HepG2 (cell line): ENCODE measurements around the gene CHD9. TPM values are rescaled to one million over a fixed set of nuclear protein-coding genes. Genes with fewer than 3 reads are reported as not detected.
A peak's percentile ranks its signal among the peaks of the same experiment; 100 is the strongest.

Experiments
- ATAC-seq: fragments of 200-7000 bp; cut with Tn5 transposase; 3 replicates; pipeline ENCODE4 v1.9.1; 2020; ENCODE audit warnings: mild to moderate bottlenecking, moderate library complexity
- BruUV-seq: library from RNA; stranded (reverse); fragments of 400-500 nt; replicated peaks from 2 replicates; lab custom pipeline; 2021; lab: Mats Ljungman, UMichigan
- CTCF ChIA-PET: fragments of 300-600 bp; formaldehyde crosslinking; extraction: SDS; loops from one replicate; lab custom pipeline; 2021; ENCODE audit warnings: low total read pairs, inconsistent platforms, low intra/inter-chr PET ratio; lab: Yijun Ruan, JAX
- POLR2A ChIA-PET: fragments of 350-600 bp; sonication (Branson Sonifier 250); formaldehyde crosslinking; loops from one replicate; lab custom pipeline; 2020; ENCODE audit warnings: antibody characterized with exemption, inconsistent platforms; lab: Yijun Ruan, JAX
- DNase-seq: peaks from one replicate; pipeline ENCODE4 v3.0.0-alpha.2; 2015; ENCODE audit warnings: low spot score
- FAIRE-seq: peaks from 3 replicates; lab custom pipeline; 2011; peaks lifted over from hg19 to GRCh38; lab: Jason Lieb, UNC
- H2AFZ ChIP-seq: one replicate; pipeline ENCODE4 v1.6.1; 2011; ENCODE audit warnings: low read length, inconsistent platforms
- H3K27ac ChIP-seq: fragments of 300-600 bp; 3 replicates; pipeline ENCODE4 v1.8.0; 2011; ENCODE audit warnings: mixed run types, mild to moderate bottlenecking, mixed read lengths, low read length, inconsistent platforms; ENCODE audit not compliant: insufficient read depth; ENCODE audit errors: extremely low read length
- H3K27me3 ChIP-seq, 2 experiments: fragments of 200-600 bp in 1 of 2; 2 replicates in 1 of 2; 3 replicates in 1 of 2; pipeline versions ENCODE4 v1.6.0 to v1.8.0; 2011; ENCODE audit warnings: low read length in 2 of 2, mild to moderate bottlenecking in 2 of 2, moderate library complexity in 2 of 2, inconsistent platforms in 1 of 2; ENCODE audit not compliant: insufficient read depth in 2 of 2, control insufficient read depth in 1 of 2
- H3K36me3 ChIP-seq, 2 experiments: fragments of 200-600 bp in 1 of 2; replicated peaks in 1 of 2; 2 replicates in 1 of 2; 3 replicates in 1 of 2; pipeline versions ENCODE4 v1.5.1 to v1.8.0; 2011; ENCODE audit warnings: low read length in 2 of 2, inconsistent platforms in 1 of 2; ENCODE audit not compliant: insufficient read depth in 2 of 2, control insufficient read depth in 1 of 2
- H3K4me1 ChIP-seq: 2 replicates; pipeline ENCODE4 v1.5.1; 2012; ENCODE audit warnings: low read length, inconsistent platforms; ENCODE audit not compliant: insufficient read depth
- H3K4me2 ChIP-seq: 2 replicates; pipeline ENCODE4 v1.6.0; 2011; ENCODE audit warnings: low read depth, low read length, inconsistent platforms
- H3K4me3 ChIP-seq, 3 experiments: fragments of 200-600 bp in 1 of 3; sonication (generic), shearing (Covaris generic) in 1 of 3; replicated peaks in 1 of 3; 2 replicates each; pipeline ENCODE4 v1.5.1; 2011 to 2016; ENCODE audit warnings: low read length in 3 of 3, inconsistent platforms in 2 of 3, low read depth in 2 of 3, mild to moderate bottlenecking in 2 of 3, control low read depth in 1 of 3, mixed read lengths in 1 of 3; ENCODE audit not compliant: insufficient read depth in 1 of 3
- H3K79me2 ChIP-seq: one replicate; pipeline ENCODE4 v1.6.1; 2011; ENCODE audit warnings: low read length, inconsistent platforms; ENCODE audit not compliant: insufficient read depth
- H3K9ac ChIP-seq: 2 replicates; pipeline ENCODE4 v1.6.0; 2011; ENCODE audit warnings: mild to moderate bottlenecking, low read depth, low read length, inconsistent platforms; ENCODE audit not compliant: insufficient read depth
- H3K9me3 ChIP-seq: 2 replicates; pipeline ENCODE4 v1.5.1; 2012; ENCODE audit warnings: mild to moderate bottlenecking, low read length
- H4K20me1 ChIP-seq: 2 replicates; pipeline ENCODE4 v1.6.0; 2011; ENCODE audit warnings: inconsistent platforms, mild to moderate bottlenecking, low read length, moderate library complexity; ENCODE audit not compliant: insufficient read depth
- ATF7 ChIP-seq, 2 experiments: fragments of 450-650 bp in 1 of 2; sonication (generic) in 1 of 2; formaldehyde crosslinking in 1 of 2; IDR thresholded peaks; 2 replicates each; pipeline versions ENCODE4 v1.4.0 to v1.6.1; 2016 to 2020; ENCODE audit warnings: antibody characterized with exemption in 1 of 2, mild to moderate bottlenecking in 1 of 2, missing genetic modification reagents in 1 of 2
- CREM ChIP-seq, 2 experiments: sonication (generic) in 1 of 2; formaldehyde crosslinking in 1 of 2; IDR thresholded peaks; 2 replicates each; pipeline versions ENCODE4 v1.4.0 to v1.6.1; 2016 to 2020; ENCODE audit warnings: antibody characterized with exemption in 1 of 2, mild to moderate bottlenecking in 1 of 2, missing genetic modification reagents in 1 of 2
- ELF1 ChIP-seq: sonication (generic); formaldehyde crosslinking; IDR thresholded peaks from 2 replicates; pipeline ENCODE4 v1.4.0; 2020; ENCODE audit warnings: missing genetic modification reagents
- FOXO4 ChIP-seq: sonication (generic); formaldehyde crosslinking; conservative IDR thresholded peaks from 2 replicates; pipeline ENCODE4 v1.8.1; 2023; ENCODE audit warnings: missing genetic modification reagents
- KLF16 ChIP-seq, 2 experiments: sonication (generic) in 1 of 2; formaldehyde crosslinking in 1 of 2; IDR thresholded peaks; 2 replicates each; pipeline versions ENCODE4 v1.6.1 to v1.8.0; 2016 to 2023; ENCODE audit warnings: missing genetic modification reagents in 2 of 2, missing compliant biosample characterization in 1 of 2
- MIER3 ChIP-seq: IDR thresholded peaks from 2 replicates; pipeline ENCODE4 v1.6.1; 2016; ENCODE audit warnings: missing compliant biosample characterization, borderline replicate concordance
- MYPOP ChIP-seq: sonication (generic); formaldehyde crosslinking; IDR thresholded peaks from 2 replicates; pipeline ENCODE4 v1.8.1; 2023; ENCODE audit warnings: mild to moderate bottlenecking, moderate library complexity, missing genetic modification reagents
- RERE ChIP-seq: IDR thresholded peaks from 2 replicates; pipeline ENCODE4 v1.6.1; 2016; ENCODE audit warnings: low read depth, missing genetic modification reagents, missing compliant biosample characterization
- STAG1 ChIP-seq: sonication (generic); formaldehyde crosslinking; IDR thresholded peaks from 2 replicates; pipeline ENCODE4 v1.4.0; 2020; ENCODE audit warnings: missing genetic modification reagents
- TGIF2 ChIP-seq: IDR thresholded peaks from 2 replicates; pipeline ENCODE4 v1.6.1; 2016; ENCODE audit warnings: control low read depth, missing compliant biosample characterization
- ZNF781 ChIP-seq: sonication (generic); formaldehyde crosslinking; IDR thresholded peaks from 2 replicates; pipeline ENCODE4 v1.5.1; 2020; ENCODE audit warnings: borderline replicate concordance, mild to moderate bottlenecking, missing genetic modification reagents; ENCODE audit errors: not compliant biosample characterization
- ZSCAN25 ChIP-seq: sonication (generic); formaldehyde crosslinking; IDR thresholded peaks from 2 replicates; pipeline ENCODE4 v1.8.0; 2022; ENCODE audit warnings: mild to moderate bottlenecking, missing genetic modification reagents
- WGBS: methylation state at CpG from one replicate; pipeline ENCODE4 v1.1.6; 2017; ENCODE audit warnings: low lambda C conversion rate; 5-methylcytosine and 5-hydroxymethylcytosine counted together
- in situ Hi-C: cut with HindIII; loops from 2 replicates; pipeline ENCODE4 v1.10.0; 2017; ENCODE audit warnings: low pct_unique_long_range_greater_than_20kb; ENCODE audit not compliant: extremely low pct_ligation_motif_present
- intact Hi-C: fragments of 100-400 bp; cut with micrococcal nuclease; formaldehyde crosslinking; loops from one replicate; pipeline ENCODE4 v1.10.0; 2022; ENCODE audit not compliant: unreplicated experiment
- polyA plus RNA-seq, 8 experiments: library from polyadenylated mRNA; depleted of rRNA in 3 of 8; stranded (reverse) in 7 of 8; unstranded in 1 of 8; fragments of >200 nt; fragmentation: Illumina TruSeq in 4 of 8; extraction: Trizol in 4 of 8; gene quantifications; 2 replicates each; pipeline versions ENCODE4 v1.2.1 to v1.2.3, GENCODE V29; 2011 to 2016; ENCODE audit warnings: low read depth in 4 of 8, missing spikeins in 1 of 8, mixed read lengths in 1 of 8; ENCODE audit not compliant: insufficient read depth in 1 of 8
- total RNA-seq, 5 experiments: library from RNA; depleted of rRNA; stranded (reverse); fragments of >200 nt; fragmentation: Illumina TruSeq; extraction: Trizol; gene quantifications; 2 replicates each; pipeline ENCODE4 v1.2.3, GENCODE V29; 2016; ENCODE audit warnings: low read depth in 1 of 5

The CHD9 gene
- total and polyA plus RNA-seq, 2 of the 13 experiments (the other 11 are each of a cell fraction or from before 2014, with no cell fraction given) = 23.4 to 27.7 TPM

GRCh38 chr16:53130159-53131049 is 75.6 kb downstream of the CHD9 start:
- in situ Hi-C loops = no loop called here
- TF ChIP-seq STAG1 (CRISPR knock-in tag) (peak; percentile 62; the same call in 1 of the 2 replicates), RERE (CRISPR knock-in tag) (0 out of 2 replicates have a peak, but pooled peaks have one; percentile 16), MYPOP (CRISPR knock-in tag) (0 out of 2 replicates have a peak, but pooled peaks have one; percentile 52), ZNF781 (CRISPR knock-in tag) (no peak), MIER3 (no peak), FOXO4 (CRISPR knock-in tag) (no peak), ATF7 (IDR thresholded peaks at IDR 0.05) (no peak), ATF7 (CRISPR knock-in tag; IDR thresholded peaks at IDR 0.05) (no peak), TGIF2 (CRISPR knock-in tag) (0 out of 2 replicates have a peak, but pooled peaks have one; percentile 52), CREM (IDR thresholded peaks at IDR 0.05) (no peak), CREM (CRISPR knock-in tag; IDR thresholded peaks at IDR 0.05) (no peak), ZSCAN25 (no peak; the same call in 1 of the 2 replicates), KLF16 (CRISPR knock-in tag; IDR thresholded peaks at IDR 0.05) (no peak; a peak in 1 of 4 replicates), ELF1 (CRISPR knock-in tag) (no peak)

More at GRCh38 chr16:53130159-53131049, 75.6 kb downstream of the CHD9 start:
- WGBS = under 1% methylated on average over 26 of the region's 115 CpGs
- peaks cover 22% of the 10 kb centered on the region for H3K79me2 ChIP-seq
- H3K27me3 ChIP-seq = no peaks in the 10 kb centered on the region; a peak in 2 of 5 replicates
- H3K9me3 ChIP-seq = no peaks in the 10 kb centered on the region
- CTCF ChIA-PET = interaction anchor here (0.7 to 2.1 kb wide), 6 partner anchors 30 to 153 kb away, joined by 3 to 8 read pairs (median 5); partner anchors contain the start of gene CHD9
- FAIRE-seq (no peak), DNase-seq (peak; percentile 91), ATAC-seq (peak; percentile 90)
- peak overlapping the region; percentile 89 for H3K9ac ChIP-seq
- peak overlapping the region; percentile 96 for H3K27ac ChIP-seq
- H2AFZ ChIP-seq = no peak overlapping the region
- H3K4me2 ChIP-seq = peak overlapping the region; percentile 97
- peak overlapping the region; percentile 76 to 96 (median 84) for H3K4me3 ChIP-seq
- POLR2A ChIA-PET = interaction anchor here (1.0 to 1.9 kb wide), 9 partner anchors 9 to 582 kb away, joined by 3 to 35 read pairs (median 3); partner anchors contain the start of genes CHD9 and CHD9NB
- no peaks in the 10 kb centered on the region for H4K20me1 ChIP-seq
- no peaks in the 10 kb centered on the region; a peak in 1 of 5 replicates for H3K36me3 ChIP-seq
- BruUV-seq = no TSS peak
- H3K4me1 ChIP-seq = peaks cover 42% of the 10 kb centered on the region
- intact Hi-C loops = loop anchor here (1.0 to 2.0 kb wide), 4 partner anchors 31 to 152 kb away; no protein-coding TSS in a partner anchor
